NCI-H460 (cell line): ENCODE data around the gene ATP5F1E. TPM values are rescaled to one million over a fixed set of nuclear protein-coding genes. Genes with fewer than 3 reads are reported as not detected.
A peak's percentile ranks its signal among the peaks of the same experiment; 100 is the strongest.

Source experiments
- DNase-seq: peaks from one replicate; pipeline ENCODE4 v3.0.0-alpha.2; 2016; ENCODE audit warnings: low read depth; ENCODE audit errors: extremely low read depth
- polyA plus RNA-seq: library from polyadenylated mRNA; depleted of rRNA; stranded (reverse); fragments of >200 nt; gene quantifications from 2 replicates; pipeline ENCODE4 v1.2.3, GENCODE V29; 2014; cell fraction: nucleus; rRNA removed
- total RNA-seq: library from RNA; depleted of rRNA; stranded (reverse); fragments of >200 nt; shearing (Covaris generic); gene quantifications from 2 replicates; pipeline ENCODE4 v1.2.3, GENCODE V29; 2014; rRNA removed

ATP5F1E gene
- total RNA-seq = 92.3 and 106 TPM in 2 replicates
- 34.6 and 42.8 TPM in 2 replicates for polyA plus RNA-seq

DNA sequence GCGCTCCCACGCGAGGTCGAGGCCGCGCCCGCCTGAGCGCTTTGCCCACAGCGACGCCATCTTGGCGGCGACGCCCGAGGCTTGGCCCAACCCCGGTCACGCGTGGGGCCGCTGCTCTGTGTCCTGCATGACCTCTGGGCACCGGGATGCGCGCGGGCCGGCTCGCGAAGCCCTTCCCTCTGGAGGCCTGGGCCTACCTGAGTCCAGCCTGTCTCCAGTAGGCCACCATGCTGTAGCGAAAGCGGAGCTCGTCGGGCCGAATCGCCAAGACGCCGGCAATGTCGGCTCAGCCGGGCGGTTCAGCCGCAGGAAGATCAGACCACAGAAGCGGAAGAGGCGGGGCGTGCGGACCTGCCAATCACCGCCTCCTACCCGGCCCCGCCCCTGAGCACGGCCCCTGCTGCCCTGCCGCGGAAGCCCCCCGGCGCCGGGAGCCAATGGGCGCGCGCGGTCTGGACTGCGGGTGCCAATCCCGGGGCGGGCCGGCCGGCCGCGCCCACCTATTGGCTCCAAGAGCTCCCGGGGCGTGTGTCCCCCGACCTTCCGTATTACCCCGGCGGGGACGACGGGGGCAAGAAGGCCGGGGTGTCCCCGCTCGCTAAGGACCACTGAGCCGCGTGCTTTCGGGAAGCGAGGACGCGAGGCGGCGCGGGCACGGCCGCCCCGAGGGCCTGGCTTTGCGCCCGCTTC, at the start of gene ATP5F1E:
ATP5F1E (minus strand) TSS at position 313 of the 690 bp plus-strand sequence; CDS start at position 229, 84 bp downstream.
- peak; percentile 93 for DNase-seq

DNA sequence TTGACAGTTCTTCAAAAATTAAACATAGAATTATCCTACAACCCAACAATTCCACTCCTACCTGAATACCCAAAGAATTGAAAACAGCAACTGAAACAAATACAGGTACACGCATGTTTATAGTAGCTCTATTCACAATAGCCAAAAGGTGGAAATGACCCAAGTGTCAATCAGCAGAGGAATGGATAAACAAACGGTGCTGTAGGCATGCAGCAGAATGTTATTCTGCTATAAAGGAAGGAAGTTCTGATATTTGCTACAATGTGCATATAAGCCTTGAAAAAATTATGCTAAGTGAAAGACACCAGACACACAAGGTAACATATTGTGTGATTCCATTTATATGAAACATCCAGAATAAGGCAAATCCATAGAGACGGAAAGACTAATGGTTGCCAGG, 48.9 kb upstream of the ATP5F1E start:
- DNase-seq = no peak

DNA sequence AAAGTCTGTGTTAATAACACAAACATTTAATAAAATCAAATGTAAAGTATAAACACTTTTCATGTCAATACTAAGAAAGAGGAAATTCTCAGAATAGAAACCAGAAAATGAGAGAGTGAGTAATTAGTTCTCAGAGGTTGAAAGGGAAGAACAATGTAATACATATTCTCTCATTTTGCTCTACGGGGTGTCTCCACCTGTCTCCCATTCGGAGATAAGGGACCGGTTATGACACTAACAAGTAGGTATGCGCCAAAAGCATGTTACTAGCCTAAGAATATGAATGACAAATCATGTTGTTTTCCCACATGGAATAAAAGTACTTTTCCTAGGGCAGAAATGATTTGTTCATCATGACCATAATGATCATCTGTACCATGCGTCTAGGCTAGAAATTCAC, 46.1 kb upstream of the ATP5F1E start:
- DNase-seq = no peak

DNA sequence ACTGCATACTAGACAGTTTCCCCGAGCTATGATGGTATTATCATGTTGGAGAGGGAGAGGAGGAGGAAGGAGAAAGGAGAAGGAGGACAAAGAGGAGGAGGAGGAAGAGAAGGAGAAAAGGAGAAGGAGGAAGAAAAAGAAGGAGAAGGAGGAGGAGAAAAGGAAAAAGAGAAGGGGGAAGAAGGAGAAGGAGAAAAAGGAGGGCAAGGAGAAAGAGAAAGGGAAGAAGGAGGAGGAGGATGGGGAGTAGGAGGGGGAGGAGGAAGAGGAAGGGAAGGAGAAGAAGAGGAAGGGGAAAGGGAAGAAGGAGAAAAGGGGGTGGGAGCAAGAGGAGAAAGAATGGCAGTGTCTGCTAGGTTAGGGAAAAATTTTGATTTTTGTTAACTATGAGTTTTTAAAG, 45.6 kb upstream of the ATP5F1E start:
- DNase-seq = no peak

DNA sequence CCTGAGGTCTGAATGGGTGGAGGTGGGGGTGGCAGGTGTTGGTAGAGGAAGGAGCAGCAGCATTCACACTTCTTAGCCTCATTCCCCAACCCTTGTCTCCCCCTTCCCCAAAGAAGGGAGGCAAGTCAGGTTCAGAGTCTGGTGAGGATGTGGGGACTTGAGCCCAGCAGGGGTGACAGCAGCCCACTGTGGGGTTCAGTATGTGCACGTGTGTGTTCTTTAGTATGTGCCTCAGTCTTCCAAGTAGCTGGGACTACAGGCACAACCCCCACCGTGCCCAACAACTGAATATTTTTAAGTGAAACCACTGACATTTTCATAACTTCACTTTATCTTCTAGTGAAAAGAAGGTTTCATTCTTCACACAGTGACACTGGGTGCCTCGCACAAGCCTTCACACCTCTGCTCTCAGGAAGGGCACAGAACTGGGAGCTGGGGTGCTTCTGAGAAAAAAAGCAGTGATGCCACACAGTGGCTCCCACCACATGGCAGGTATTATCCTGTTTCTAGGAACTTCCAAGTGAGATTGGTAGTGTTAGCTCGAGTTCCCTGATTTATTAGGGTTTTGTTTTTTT, 43.9 kb upstream of the ATP5F1E start:
- DNase-seq = no peak

DNA sequence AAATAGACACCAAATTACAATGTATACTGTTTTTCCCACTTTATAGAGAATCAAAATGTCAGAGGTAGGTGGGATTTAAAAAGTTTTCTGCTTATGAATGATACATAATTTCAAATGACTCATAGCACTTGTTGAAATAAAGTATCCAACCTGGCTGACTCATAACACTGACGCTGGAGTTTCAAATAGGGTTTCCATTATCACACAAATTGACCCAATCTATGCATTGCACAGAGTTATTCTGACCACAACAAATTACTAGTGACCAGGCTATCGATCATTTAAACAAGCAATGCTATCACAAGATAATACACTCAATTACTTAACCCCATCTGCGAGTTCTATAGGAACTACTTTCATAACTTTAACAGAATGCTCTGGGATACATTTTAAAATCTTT, 42.3 kb upstream of the ATP5F1E start:
- peak; percentile 30 for DNase-seq

DNA sequence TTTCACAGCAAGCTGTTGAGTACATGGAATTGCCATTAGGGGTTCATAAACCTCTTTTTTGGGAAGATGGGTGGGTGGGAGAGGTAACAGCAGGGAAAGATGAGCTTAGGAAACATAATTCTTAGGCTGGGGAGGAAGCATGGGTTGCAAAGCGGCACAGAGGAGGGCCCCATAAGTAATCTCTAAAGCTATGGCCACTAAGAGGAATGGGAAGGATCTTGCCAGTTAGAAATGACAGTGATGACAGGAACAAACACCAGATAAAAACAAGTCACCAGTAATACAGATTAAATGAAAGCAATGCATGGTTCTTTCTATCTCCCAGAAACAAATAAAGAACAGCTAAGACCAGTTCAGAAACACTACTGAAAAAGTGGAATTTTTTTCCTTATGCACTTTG, 41.4 kb upstream of the ATP5F1E start:
- no peak for DNase-seq

DNA sequence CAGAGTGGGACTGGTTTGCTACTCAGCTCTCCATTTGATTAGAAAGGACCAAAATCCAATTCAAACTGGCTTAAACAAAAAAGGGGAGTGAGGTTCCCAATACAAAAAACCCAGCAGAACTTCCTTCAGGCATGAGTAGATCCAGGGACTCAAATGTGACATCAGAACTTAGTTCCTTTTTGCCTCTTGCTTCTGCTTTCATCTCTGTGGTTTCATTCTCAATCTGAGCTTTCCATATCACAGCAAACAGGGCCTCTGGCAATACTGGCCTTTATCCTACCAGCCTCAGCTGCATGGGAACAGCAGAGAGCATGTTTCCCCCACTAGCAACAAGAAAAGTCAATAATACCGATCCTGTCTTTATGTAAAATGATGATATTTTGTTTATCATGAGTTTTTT, 39.1 kb upstream of the ATP5F1E start:
- no peak for DNase-seq

DNA sequence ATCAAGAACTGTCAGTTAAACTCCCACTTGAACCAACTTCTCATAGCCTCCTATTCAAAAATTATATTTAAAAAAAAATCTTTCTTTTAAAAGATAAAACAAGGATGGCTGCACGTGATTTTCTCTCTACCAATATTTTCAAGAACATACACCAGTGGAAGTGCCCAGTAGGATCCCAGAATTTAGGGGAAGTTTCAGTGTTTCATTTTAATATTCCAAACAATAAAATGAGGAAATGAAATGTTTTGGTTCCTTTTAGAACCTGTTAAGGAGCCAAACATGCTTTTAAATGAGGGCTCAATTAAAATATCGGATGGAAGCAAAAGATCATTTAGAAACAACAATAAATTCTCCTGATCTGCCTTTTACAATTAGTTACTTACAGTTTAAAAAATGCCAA, 36.9 kb upstream of the ATP5F1E start:
- no peak for DNase-seq

DNA sequence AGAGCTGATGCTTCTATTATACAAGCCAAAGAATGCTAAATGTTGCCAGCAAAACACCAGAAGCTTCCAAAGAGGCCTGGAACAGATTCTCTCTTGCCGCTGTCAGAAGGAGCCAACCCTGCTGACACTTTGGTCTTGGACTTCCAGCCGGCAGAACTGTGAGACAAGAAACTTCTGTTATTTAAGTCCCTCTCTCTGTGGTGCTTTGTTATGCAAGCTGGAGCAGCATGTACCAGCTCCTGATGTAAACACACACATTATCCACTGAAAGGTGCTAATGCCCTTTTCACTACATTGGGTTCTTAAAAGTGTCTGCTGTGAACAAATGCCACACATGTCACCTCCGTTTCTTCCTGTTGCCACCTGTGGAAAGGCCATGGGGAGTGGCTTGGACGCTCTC, 36.4 kb upstream of the ATP5F1E start:
- no peak for DNase-seq

DNA sequence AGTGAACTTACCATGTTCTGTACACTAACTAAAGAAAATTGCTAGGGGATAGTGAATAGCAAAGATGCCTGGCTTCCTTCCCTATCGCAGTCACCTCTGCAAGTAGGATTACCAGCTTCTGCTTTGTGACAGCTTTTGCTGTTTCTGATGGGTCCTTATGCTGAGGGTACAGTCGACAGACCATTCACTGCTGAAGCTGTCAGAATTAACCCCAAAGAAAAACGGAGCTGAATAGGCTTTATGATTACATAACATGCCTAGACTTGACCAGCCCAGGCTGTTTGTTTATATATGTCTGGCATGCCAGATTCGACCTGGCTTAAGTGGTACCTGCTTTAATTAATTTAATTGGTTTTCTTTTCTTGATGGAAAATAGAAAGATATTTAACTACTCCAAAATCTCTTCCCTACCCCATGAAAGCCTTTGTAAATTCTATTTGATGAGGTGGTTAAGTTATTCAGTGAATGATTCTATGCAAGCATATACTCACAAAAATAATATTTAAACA, 32.1 kb upstream of the ATP5F1E start:
- peak; percentile 26 for DNase-seq

DNA sequence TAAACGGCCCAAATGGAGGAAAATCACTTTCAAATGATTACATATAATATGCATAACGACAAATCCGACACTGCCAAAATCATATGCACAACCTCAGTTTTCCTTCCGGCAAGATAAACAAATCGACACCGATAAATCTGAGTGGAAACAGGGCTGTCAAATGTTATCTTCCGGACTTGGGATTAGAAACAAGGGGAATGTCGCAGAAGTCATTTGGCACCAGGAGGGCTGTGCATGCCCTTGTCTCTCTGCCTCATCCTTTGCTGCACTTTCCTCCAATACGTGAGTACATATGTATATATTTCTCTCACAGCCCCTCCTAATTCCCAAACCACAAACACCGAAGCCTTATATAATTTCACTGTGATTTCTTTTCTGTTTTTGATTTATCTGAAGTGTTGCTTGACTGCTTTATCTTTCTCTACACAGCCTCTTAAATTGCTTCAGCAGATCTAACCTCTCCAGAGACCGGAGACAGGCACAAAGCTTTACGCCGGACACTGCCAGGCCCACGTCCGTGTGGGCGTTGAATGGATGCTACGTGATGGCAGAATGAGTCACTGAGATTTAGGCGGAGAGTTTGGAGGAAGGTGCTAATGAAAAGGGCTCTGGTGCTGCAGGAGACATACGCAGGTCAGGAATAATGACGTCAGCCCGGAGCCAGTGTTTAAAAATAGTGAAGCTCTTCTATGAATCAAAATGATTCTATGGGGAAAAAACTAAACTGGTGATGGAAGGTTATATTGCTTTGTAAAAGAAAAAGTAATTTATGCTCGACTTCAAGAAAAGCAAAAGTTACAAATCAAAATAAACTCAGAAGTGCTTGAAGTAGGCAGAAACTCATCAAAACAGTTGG, 31.5 kb upstream of the ATP5F1E start:
- DNase-seq = peak; percentile 96

DNA sequence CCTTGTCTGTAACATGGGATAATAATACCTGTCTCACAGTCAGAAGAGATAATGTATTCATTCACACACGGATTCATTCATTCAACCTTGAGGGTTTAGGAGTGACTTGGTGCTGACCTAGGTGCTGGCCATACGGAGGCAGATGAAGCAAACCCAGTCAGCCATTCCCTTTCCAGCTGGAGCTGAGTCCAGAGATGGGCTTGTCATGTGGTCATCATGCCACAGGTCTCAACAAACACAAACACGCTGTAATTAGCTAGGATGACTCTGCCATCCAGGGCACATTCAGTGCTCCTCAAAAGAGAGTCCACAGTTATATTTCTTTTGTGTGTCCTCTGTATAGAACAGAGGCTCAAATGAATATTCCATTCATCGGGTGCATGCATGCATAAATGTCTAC, 29.9 kb upstream of the ATP5F1E start:
- DNase-seq = peak; percentile 35

DNA sequence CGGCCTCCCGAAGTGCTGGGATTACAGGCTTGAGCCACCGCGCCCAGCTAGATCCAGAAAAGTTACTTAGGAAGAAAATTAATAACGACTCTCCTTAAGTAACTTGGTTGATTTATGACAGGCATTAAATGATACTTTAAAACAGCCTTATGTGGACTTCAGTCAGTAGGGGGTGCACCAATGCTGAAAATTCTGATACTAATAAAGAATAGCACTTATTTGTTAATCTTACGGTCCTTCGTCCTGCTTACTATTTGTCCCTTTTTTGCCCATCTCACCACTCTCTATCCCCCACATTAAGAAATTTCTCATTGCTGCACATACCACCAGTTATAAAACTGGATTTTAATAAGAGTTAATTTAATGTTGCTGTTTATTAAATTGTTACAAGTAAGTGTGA, 23.2 kb upstream of the ATP5F1E start:
- DNase-seq = no peak

DNA sequence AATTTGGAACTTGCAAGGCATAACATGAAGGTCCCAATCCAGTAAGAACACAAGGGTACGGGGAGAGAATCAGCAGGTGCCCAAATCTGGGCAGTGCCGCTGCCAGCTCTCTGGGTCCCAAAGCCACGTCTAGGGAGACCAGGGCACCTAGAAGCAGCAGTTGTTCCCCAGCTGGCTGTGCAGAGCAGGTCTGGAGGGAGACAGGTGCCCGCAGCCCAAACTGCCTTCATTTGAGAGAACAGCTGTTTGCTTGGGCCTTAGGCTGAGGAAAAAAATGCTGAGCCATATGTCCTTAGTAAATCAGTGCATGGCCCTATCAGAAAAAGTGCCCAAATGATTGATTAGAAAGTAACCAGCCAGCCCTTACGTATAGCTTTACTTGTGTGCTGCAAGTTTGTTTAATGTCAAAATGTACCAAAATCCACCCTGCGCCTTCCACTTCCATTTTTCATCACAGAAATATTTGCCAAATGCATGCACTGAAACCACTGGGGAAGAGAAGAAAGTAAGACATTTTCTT, 19.6 kb upstream of the ATP5F1E start:
- DNase-seq = no peak

DNA sequence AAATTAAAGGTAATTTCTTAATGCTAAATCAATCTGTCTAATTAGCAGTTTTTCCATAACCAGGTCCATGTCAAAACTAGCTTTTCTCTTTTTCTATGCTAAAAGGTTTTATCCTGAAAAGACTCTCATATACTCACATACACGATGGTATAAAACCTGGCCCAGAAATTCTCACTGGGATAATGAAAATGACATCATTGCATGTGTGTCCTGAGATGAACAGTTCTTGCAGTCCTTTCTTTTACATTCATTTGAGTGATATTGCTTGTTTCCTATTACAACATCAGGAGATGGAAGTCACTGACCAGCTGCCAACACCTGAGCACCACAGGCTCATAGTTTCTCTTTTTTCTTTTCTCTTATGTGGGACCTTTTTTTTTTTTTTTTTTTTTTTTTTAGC, 18.3 kb upstream of the ATP5F1E start:
- DNase-seq = no peak

DNA sequence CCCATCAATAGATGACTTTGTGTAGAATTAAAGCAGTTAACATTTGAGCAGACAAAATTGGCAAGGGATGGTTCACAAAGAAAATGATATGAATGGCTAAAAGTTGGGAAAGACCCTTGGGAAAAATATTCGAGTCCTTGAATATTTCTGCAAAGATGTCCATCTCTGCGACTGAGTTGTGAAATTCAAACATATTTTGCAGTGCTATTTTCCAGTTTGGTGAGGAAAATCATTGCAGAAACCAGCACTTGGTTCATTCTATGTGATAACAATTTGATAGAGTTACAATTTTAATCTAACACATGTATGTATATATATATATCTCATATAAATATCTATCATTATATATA, 16.5 kb upstream of the ATP5F1E start:
- no peak for DNase-seq

DNA sequence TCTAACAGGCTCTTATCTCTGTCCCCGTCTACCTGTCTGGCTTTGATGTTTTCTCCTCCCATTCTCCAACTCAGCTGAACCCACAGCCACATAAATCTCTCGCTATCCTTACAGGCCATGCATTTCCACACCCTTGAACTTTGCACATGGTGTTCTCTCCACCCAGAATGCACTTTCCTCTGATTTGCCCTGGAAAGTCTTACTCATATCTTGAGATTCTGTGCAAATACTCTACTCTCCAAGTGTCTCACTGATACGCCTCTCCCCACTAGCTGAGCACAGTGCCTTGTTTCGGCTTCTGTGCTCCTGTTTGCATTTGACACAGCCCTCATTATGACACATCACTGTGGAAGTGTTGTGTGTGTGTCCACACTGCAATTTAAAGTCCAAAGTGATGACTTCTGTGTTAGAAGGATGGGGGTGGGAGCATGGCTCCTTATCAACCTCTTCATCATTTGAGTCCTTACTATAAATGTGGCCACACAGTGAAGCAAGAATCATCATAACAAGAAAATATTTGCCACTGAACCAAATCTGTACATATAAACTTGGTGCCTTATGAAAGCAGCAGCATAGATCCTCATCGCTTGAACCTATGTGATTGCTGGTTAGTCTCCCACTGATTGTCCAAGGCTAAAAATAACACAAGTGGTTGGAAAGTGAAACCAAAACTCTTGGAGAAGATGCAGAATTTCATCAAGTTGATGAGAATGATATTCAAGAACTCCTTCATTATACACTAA, 16.0 kb upstream of the ATP5F1E start:
- DNase-seq = peak; percentile 72

DNA sequence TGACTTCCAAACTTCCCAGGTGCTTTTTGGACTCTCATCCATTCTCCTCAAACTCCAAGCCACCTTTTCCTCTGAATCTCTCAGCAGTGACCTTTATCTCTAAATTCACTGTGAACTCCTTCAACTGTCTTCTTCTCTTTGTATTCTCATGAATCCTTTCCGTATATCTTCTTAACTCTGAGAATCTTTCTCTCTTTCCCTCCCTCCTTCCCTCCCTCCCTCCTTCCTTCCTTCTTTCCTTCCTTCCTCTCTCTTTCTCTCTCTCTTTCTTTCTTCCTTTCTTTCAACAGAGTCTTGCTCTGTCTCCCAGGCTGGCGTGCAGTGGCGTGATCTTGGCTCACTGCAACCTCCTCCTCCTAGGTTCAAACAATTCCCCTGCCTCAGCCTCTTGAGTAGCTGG, 14.7 kb upstream of the ATP5F1E start:
- no peak for DNase-seq

DNA sequence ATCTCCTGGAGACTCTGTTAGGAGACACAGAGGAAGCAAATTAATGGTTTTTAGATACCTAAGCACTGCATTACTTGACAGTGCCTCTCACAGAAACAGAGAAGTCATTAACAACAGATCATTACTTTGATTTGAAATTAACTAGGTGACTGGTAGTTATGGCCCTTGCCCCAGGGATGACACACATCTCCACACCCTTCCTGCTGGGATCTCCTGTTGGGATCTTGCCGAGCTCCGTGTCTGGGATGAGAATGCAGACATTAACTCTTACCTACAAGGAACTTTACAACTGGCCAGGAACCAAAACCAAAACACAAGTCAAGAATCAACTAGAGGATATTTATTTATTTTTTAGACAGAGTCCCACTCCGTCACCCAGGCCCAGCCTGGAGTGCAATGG, 12.7 kb upstream of the ATP5F1E start:
- DNase-seq = no peak

DNA sequence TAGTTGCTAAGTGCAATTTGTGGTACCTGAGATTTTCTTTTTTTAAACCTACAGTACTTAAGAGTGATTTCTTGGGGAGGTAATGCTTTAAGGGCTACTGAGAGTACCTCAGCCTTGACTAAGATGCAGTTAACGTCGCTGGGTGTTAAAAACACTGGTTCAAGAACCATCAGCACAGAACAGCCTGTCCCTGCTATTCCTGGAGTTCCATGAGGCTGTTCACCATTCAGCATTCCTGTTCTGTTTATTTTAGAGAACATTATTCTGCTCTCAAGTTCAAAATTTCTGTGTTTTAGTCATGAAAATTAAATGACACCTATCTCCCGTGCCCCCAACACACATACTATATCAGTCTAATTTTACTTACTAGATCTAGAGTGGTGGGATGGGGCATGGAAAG, 12.2 kb upstream of the ATP5F1E start:
- no peak for DNase-seq
